ENCODE results near the gene PLD5. TPM values are rescaled to one million over a fixed set of nuclear protein-coding genes. Genes with fewer than 3 reads are reported as not detected.

The PLD5 gene
- total RNA-seq, 1 experiment from 2014 or later = 1.8 TPM

- POLR2A ChIA-PET = no interaction called here
- no peaks in the 10 kb centered on the region for H3K9me3 Mint-ChIP-seq (ENCODE audit: unreplicated experiment)
- H3K36me3 ChIP-seq (ENCODE audit: control insufficient read depth, insufficient read depth, low read length) = no peaks in the 10 kb centered on the region
- no peaks in the 10 kb centered on the region for H3K4me1 ChIP-seq
- no peak overlapping the region for H3K4me3 ChIP-seq (ENCODE audit: low read depth, low read length)
- no peak for TF ChIP-seq CTCF (IDR thresholded peaks at IDR 0.05; ENCODE audit: insufficient read depth in 1 of 2, low read depth in 1 of 2, low read length in 1 of 2, severe bottlenecking in 1 of 2, unreplicated experiment in 1 of 2)
- no TSS peak for BruUV-seq (replicated peaks)
- CTCF ChIA-PET = no interaction called here
- H3K4me1 Mint-ChIP-seq (ENCODE audit: low read depth, unreplicated experiment) = no peaks in the 10 kb centered on the region
- H3K4me3 Mint-ChIP-seq (ENCODE audit: unreplicated experiment) = no peak overlapping the region
- DNase-seq = no peak
- H3K27ac Mint-ChIP-seq (ENCODE audit: unreplicated experiment) = no peak overlapping the region
- no peaks in the 10 kb centered on the region for H3K27me3 Mint-ChIP-seq (ENCODE audit: insufficient read depth, unreplicated experiment)
- H3K36me3 Mint-ChIP-seq (ENCODE audit: insufficient read depth, unreplicated experiment) = no peaks in the 10 kb centered on the region
- no peaks in the 10 kb centered on the region for H3K27me3 ChIP-seq (replicated peaks; ENCODE audit: control insufficient read depth, insufficient read depth, low read length)
- no peaks in the 10 kb centered on the region for H3K9me3 ChIP-seq
- intact Hi-C loops (cut with micrococcal nuclease; ENCODE audit: unreplicated experiment) = no loop called here
These were observed 391.1 kb downstream of the PLD5 start for GRCh38 chr1:242133351-242133750.

- no peak for DNase-seq
- Mint-ChIP-seq H3K36me3 (ENCODE audit: insufficient read depth, unreplicated experiment) (no peaks in the 10 kb centered on the region), H3K27ac (ENCODE audit: unreplicated experiment) (no peak overlapping the region), H3K4me3 (ENCODE audit: unreplicated experiment) (no peak overlapping the region), H3K9me3 (ENCODE audit: unreplicated experiment) (no peaks in the 10 kb centered on the region), H3K4me1 (ENCODE audit: low read depth, unreplicated experiment) (no peaks in the 10 kb centered on the region), H3K27me3 (ENCODE audit: insufficient read depth, unreplicated experiment) (no peaks in the 10 kb centered on the region)
- no peaks in the 10 kb centered on the region for H3K36me3 ChIP-seq (ENCODE audit: control insufficient read depth, insufficient read depth, low read length)
- no peaks in the 10 kb centered on the region for H3K9me3 ChIP-seq
- intact Hi-C loops (cut with micrococcal nuclease; ENCODE audit: unreplicated experiment) = no loop called here
- POLR2A ChIA-PET = no interaction called here
- TF ChIP-seq CTCF (IDR thresholded peaks at IDR 0.05; ENCODE audit: insufficient read depth in 1 of 2, low read depth in 1 of 2, low read length in 1 of 2, severe bottlenecking in 1 of 2, unreplicated experiment in 1 of 2) = no peak
- H3K4me1 ChIP-seq = no peaks in the 10 kb centered on the region
- H3K27me3 ChIP-seq (replicated peaks; ENCODE audit: control insufficient read depth, insufficient read depth, low read length) = no peaks in the 10 kb centered on the region
- no TSS peak for BruUV-seq (replicated peaks)
- CTCF ChIA-PET = no interaction called here
- H3K4me3 ChIP-seq (ENCODE audit: low read depth, low read length) = no peak overlapping the region
These were observed 392.2 kb downstream of the PLD5 start for GRCh38 chr1:242132121-242132817.

GRCh38 chr1:242128951-242129502, 395.5 kb downstream of the PLD5 start:
- Histone ChIP-seq H3K27me3 (replicated peaks; ENCODE audit: control insufficient read depth, insufficient read depth, low read length) (no peaks in the 10 kb centered on the region), H3K9me3 (no peaks in the 10 kb centered on the region; the same call in 1 of the 2 replicates), H3K4me1 (no peaks in the 10 kb centered on the region), H3K4me3 (ENCODE audit: low read depth, low read length) (no peak overlapping the region), H3K36me3 (ENCODE audit: control insufficient read depth, insufficient read depth, low read length) (no peaks in the 10 kb centered on the region)
- BruUV-seq (replicated peaks) = no TSS peak
- H3K27ac Mint-ChIP-seq (ENCODE audit: unreplicated experiment) = no peak overlapping the region
- intact Hi-C loops (cut with micrococcal nuclease; ENCODE audit: unreplicated experiment) = loop anchor here (5.0 kb wide), 1 partner anchor 112 kb away; no protein-coding TSS in a partner anchor
- H3K9me3 Mint-ChIP-seq (ENCODE audit: unreplicated experiment) = no peaks in the 10 kb centered on the region
- ChIA-PET CTCF (no interaction called here), POLR2A (no interaction called here)
- H3K27me3 Mint-ChIP-seq (ENCODE audit: insufficient read depth, unreplicated experiment) = no peaks in the 10 kb centered on the region
- H3K4me1 Mint-ChIP-seq (ENCODE audit: low read depth, unreplicated experiment) = no peaks in the 10 kb centered on the region
- H3K36me3 Mint-ChIP-seq (ENCODE audit: insufficient read depth, unreplicated experiment) = no peaks in the 10 kb centered on the region
- H3K4me3 Mint-ChIP-seq (ENCODE audit: unreplicated experiment) = no peak overlapping the region
- TF ChIP-seq CTCF (IDR thresholded peaks at IDR 0.05; ENCODE audit: insufficient read depth in 1 of 2, low read depth in 1 of 2, low read length in 1 of 2, severe bottlenecking in 1 of 2, unreplicated experiment in 1 of 2) = no peak
- no peak for DNase-seq
